HepG2 (cell line): ENCODE results near the gene KCNH1. TPM values are rescaled to one million over a fixed set of nuclear protein-coding genes. Genes with fewer than 3 reads are reported as not detected.

Experiments used
- ATAC-seq: fragments of 200-7000 bp; cut with Tn5 transposase; 3 replicates; pipeline ENCODE4 v1.9.1; 2020; ENCODE audit warnings: mild to moderate bottlenecking, moderate library complexity
- BruUV-seq: library from RNA; stranded (reverse); fragments of 400-500 nt; replicated peaks from 2 replicates; lab custom pipeline; 2021; lab: Mats Ljungman, UMichigan
- CTCF ChIA-PET: fragments of 300-600 bp; formaldehyde crosslinking; extraction: SDS; loops from one replicate; lab custom pipeline; 2021; ENCODE audit warnings: low total read pairs, inconsistent platforms, low intra/inter-chr PET ratio; lab: Yijun Ruan, JAX
- POLR2A ChIA-PET: fragments of 350-600 bp; sonication (Branson Sonifier 250); formaldehyde crosslinking; loops from one replicate; lab custom pipeline; 2020; ENCODE audit warnings: antibody characterized with exemption, inconsistent platforms; lab: Yijun Ruan, JAX
- DNase-seq: peaks from one replicate; pipeline ENCODE4 v3.0.0-alpha.2; 2015; ENCODE audit warnings: low spot score
- FAIRE-seq: peaks from 3 replicates; lab custom pipeline; 2011; peaks lifted over from hg19 to GRCh38; lab: Jason Lieb, UNC
- H2AFZ ChIP-seq: one replicate; pipeline ENCODE4 v1.6.1; 2011; ENCODE audit warnings: low read length, inconsistent platforms
- H3K27ac ChIP-seq: fragments of 300-600 bp; 3 replicates; pipeline ENCODE4 v1.8.0; 2011; ENCODE audit warnings: mixed run types, mild to moderate bottlenecking, mixed read lengths, low read length, inconsistent platforms; ENCODE audit not compliant: insufficient read depth; ENCODE audit errors: extremely low read length
- H3K27me3 ChIP-seq, 2 experiments: fragments of 200-600 bp in 1 of 2; 2 replicates in 1 of 2; 3 replicates in 1 of 2; pipeline versions ENCODE4 v1.6.0 to v1.8.0; 2011; ENCODE audit warnings: low read length in 2 of 2, mild to moderate bottlenecking in 2 of 2, moderate library complexity in 2 of 2, inconsistent platforms in 1 of 2; ENCODE audit not compliant: insufficient read depth in 2 of 2, control insufficient read depth in 1 of 2
- H3K36me3 ChIP-seq, 2 experiments: fragments of 200-600 bp in 1 of 2; replicated peaks in 1 of 2; 2 replicates in 1 of 2; 3 replicates in 1 of 2; pipeline versions ENCODE4 v1.5.1 to v1.8.0; 2011; ENCODE audit warnings: low read length in 2 of 2, inconsistent platforms in 1 of 2; ENCODE audit not compliant: insufficient read depth in 2 of 2, control insufficient read depth in 1 of 2
- H3K4me1 ChIP-seq: 2 replicates; pipeline ENCODE4 v1.5.1; 2012; ENCODE audit warnings: low read length, inconsistent platforms; ENCODE audit not compliant: insufficient read depth
- H3K4me2 ChIP-seq: 2 replicates; pipeline ENCODE4 v1.6.0; 2011; ENCODE audit warnings: low read depth, low read length, inconsistent platforms
- H3K4me3 ChIP-seq, 3 experiments: fragments of 200-600 bp in 1 of 3; sonication (generic), shearing (Covaris generic) in 1 of 3; replicated peaks in 1 of 3; 2 replicates each; pipeline ENCODE4 v1.5.1; 2011 to 2016; ENCODE audit warnings: low read length in 3 of 3, inconsistent platforms in 2 of 3, low read depth in 2 of 3, mild to moderate bottlenecking in 2 of 3, control low read depth in 1 of 3, mixed read lengths in 1 of 3; ENCODE audit not compliant: insufficient read depth in 1 of 3
- H3K79me2 ChIP-seq: one replicate; pipeline ENCODE4 v1.6.1; 2011; ENCODE audit warnings: low read length, inconsistent platforms; ENCODE audit not compliant: insufficient read depth
- H3K9ac ChIP-seq: 2 replicates; pipeline ENCODE4 v1.6.0; 2011; ENCODE audit warnings: mild to moderate bottlenecking, low read depth, low read length, inconsistent platforms; ENCODE audit not compliant: insufficient read depth
- H3K9me3 ChIP-seq: 2 replicates; pipeline ENCODE4 v1.5.1; 2012; ENCODE audit warnings: mild to moderate bottlenecking, low read length
- H4K20me1 ChIP-seq: 2 replicates; pipeline ENCODE4 v1.6.0; 2011; ENCODE audit warnings: inconsistent platforms, mild to moderate bottlenecking, low read length, moderate library complexity; ENCODE audit not compliant: insufficient read depth
- POLR2A ChIP-seq, 2 experiments: IDR thresholded peaks; 2 replicates each; pipeline ENCODE4 v1.6.1; 2011; ENCODE audit warnings: low read depth in 2 of 2, low read length in 2 of 2, mild to moderate bottlenecking in 1 of 2, moderate library complexity in 1 of 2; ENCODE audit not compliant: insufficient read depth in 1 of 2
- TBP ChIP-seq: sonication (generic); formaldehyde crosslinking; IDR thresholded peaks from 2 replicates; pipeline ENCODE4 v1.5.0; 2020; ENCODE audit warnings: missing genetic modification reagents
- ZNF282 ChIP-seq: fragments of 450-650 bp; IDR thresholded peaks from 2 replicates; pipeline ENCODE4 v1.6.1; 2018; ENCODE audit not compliant: partially characterized antibody
- ZNF318 ChIP-seq: sonication (generic); formaldehyde crosslinking; IDR thresholded peaks from 2 replicates; pipeline ENCODE4 v1.4.0; 2020; ENCODE audit warnings: mild to moderate bottlenecking, missing genetic modification reagents
- WGBS: methylation state at CpG from one replicate; pipeline ENCODE4 v1.1.6; 2017; ENCODE audit warnings: low lambda C conversion rate; 5-methylcytosine and 5-hydroxymethylcytosine counted together
- in situ Hi-C: cut with HindIII; loops from 2 replicates; pipeline ENCODE4 v1.10.0; 2017; ENCODE audit warnings: low pct_unique_long_range_greater_than_20kb; ENCODE audit not compliant: extremely low pct_ligation_motif_present
- intact Hi-C: fragments of 100-400 bp; cut with micrococcal nuclease; formaldehyde crosslinking; loops from one replicate; pipeline ENCODE4 v1.10.0; 2022; ENCODE audit not compliant: unreplicated experiment
- polyA plus RNA-seq, 8 experiments: library from polyadenylated mRNA; depleted of rRNA in 3 of 8; stranded (reverse) in 7 of 8; unstranded in 1 of 8; fragments of >200 nt; fragmentation: Illumina TruSeq in 4 of 8; extraction: Trizol in 4 of 8; gene quantifications; 2 replicates each; pipeline versions ENCODE4 v1.2.1 to v1.2.3, GENCODE V29; 2011 to 2016; ENCODE audit warnings: low read depth in 4 of 8, missing spikeins in 1 of 8, mixed read lengths in 1 of 8; ENCODE audit not compliant: insufficient read depth in 1 of 8
- total RNA-seq, 5 experiments: library from RNA; depleted of rRNA; stranded (reverse); fragments of >200 nt; fragmentation: Illumina TruSeq; extraction: Trizol; gene quantifications; 2 replicates each; pipeline ENCODE4 v1.2.3, GENCODE V29; 2016; ENCODE audit warnings: low read depth in 1 of 5

KCNH1 gene
- total and polyA plus RNA-seq, 2 of the 13 experiments (the other 11 are each of a cell fraction or from before 2014, with no cell fraction given) = not detected

DNA sequence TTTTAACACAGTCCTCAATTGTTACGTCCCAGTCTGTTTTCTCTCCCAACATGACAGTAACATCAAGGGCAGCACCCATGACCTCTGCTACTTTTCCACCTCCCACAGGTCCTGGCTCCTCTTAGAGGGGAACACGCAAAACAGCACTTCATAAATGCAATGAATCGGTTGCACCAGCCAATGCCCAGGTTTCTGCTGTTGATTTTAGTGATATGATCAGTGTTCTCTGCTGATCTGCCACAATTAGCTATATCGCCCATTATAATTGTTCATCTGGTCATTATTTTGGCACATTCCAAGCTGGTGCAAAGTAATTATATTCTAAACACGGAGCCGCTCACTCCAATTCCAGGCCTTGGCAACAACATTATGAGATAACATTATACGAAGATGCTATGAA is 184.5 kb downstream of the KCNH1 start (continued):
- no peak for TF ChIP-seq ZNF282

- ChIA-PET POLR2A (no interaction called here), CTCF (interaction anchor here (2.2 to 2.8 kb wide), 2 partner anchors 365 to 542 kb away, joined by 6 to 15 read pairs; no protein-coding TSS in a partner anchor)
- DNase-seq (no peak), FAIRE-seq (no peak), ATAC-seq (no peak)
- TF ChIP-seq TBP (CRISPR knock-in tag) = no peak
- no peak for TF ChIP-seq POLR2A (IDR thresholded peaks at IDR 0.05; ENCODE audit: insufficient read depth in 1 of 2, low read depth in 2 of 2, low read length in 2 of 2)
- TF ChIP-seq ZNF318 (CRISPR knock-in tag) = no peak
- no TSS peak for BruUV-seq
- H3K4me1 ChIP-seq = no peaks in the 10 kb centered on the region
- no peak overlapping the region for H3K4me3 ChIP-seq
- H3K27me3 ChIP-seq = no peaks in the 10 kb centered on the region
- H3K9ac ChIP-seq = no peak overlapping the region
- H4K20me1 ChIP-seq = no peaks in the 10 kb centered on the region
- no peaks in the 10 kb centered on the region for H3K79me2 ChIP-seq
- H3K9me3 ChIP-seq = no peaks in the 10 kb centered on the region
- no peak overlapping the region for H2AFZ ChIP-seq
- WGBS = 26% methylated on average over 2 of the region's 2 CpGs
- no peak overlapping the region for H3K4me2 ChIP-seq
- H3K36me3 ChIP-seq = no peaks in the 10 kb centered on the region
- intact Hi-C loops = no loop called here
- H3K27ac ChIP-seq = no peak overlapping the region
- in situ Hi-C loops = no loop called here
Observed at GRCh38 chr1:210949039-210949438, 184.9 kb downstream of the KCNH1 start.
